ENCODE measurements around the gene CCN2. TPM values are rescaled to one million over a fixed set of nuclear protein-coding genes. Genes with fewer than 3 reads are reported as not detected.
A peak's percentile ranks its signal among the peaks of the same experiment; 100 is the strongest.

The CCN2 gene
- polyA plus RNA-seq, 12 donors = 17.1 to 91.6 (median 44.7) TPM; not detected in 1

- DNase-seq = no peak
Observed at GRCh38 chr6:131970076-131970859, 19.1 kb upstream of the CCN2 start.

GRCh38 chr6:131968656-131969055 is 17.5 kb upstream of the CCN2 start:
- DNase-seq = no peak

GRCh38 chr6:131967948-131968347 is 16.8 kb upstream of the CCN2 start:
- DNase-seq = no peak

- no peak for DNase-seq
Observed at GRCh38 chr6:131966443-131966842, 15.3 kb upstream of the CCN2 start.

GRCh38 chr6:131963063-131963462 is 11.9 kb upstream of the CCN2 start:
- no peak for DNase-seq

- no peak for DNase-seq
Observed at GRCh38 chr6:131960371-131961133, 9.4 kb upstream of the CCN2 start.

- no peak for DNase-seq
Observed at GRCh38 chr6:131958542-131959470, 7.6 kb upstream of the CCN2 start.

- no peak for DNase-seq
Observed at GRCh38 chr6:131958095-131958494, 6.9 kb upstream of the CCN2 start.

GRCh38 chr6:131955876-131956275 is 4.7 kb upstream of the CCN2 start:
- DNase-seq = no peak

GRCh38 chr6:131955192-131955591 is 4.0 kb upstream of the CCN2 start:
- no peak for DNase-seq

- peak; percentile 89 for DNase-seq
Observed at GRCh38 chr6:131954775-131955107, 3.6 kb upstream of the CCN2 start.

GRCh38 chr6:131954059-131954774 is 3.0 kb upstream of the CCN2 start:
- DNase-seq = no peak

GRCh38 chr6:131952886-131953509 is 1.8 kb upstream of the CCN2 start:
- DNase-seq = no peak

GRCh38 chr6:131951576-131952230 is 531 bp upstream of the CCN2 start:
- DNase-seq = no peak

- DNase-seq = peak; percentile 85
Observed at GRCh38 chr6:131949909-131950766, 1.0 kb downstream of the CCN2 start.

GRCh38 chr6:131949620-131949908 is 1.6 kb downstream of the CCN2 start:
- peak; percentile 75 for DNase-seq

- DNase-seq = no peak
Observed at GRCh38 chr6:131948692-131949619, 2.2 kb downstream of the CCN2 start.

- DNase-seq = no peak
Observed at GRCh38 chr6:131947986-131948661, 3.0 kb downstream of the CCN2 start.
